T-helper 17 cell (primary cell): ENCODE data around the gene DNAJC5G. TPM values are rescaled to one million over a fixed set of nuclear protein-coding genes. Genes with fewer than 3 reads are reported as not detected.
"Not testable (repeated sequence)": the region's sequence is repeated elsewhere in the genome, so short reads cannot be mapped to it uniquely, and the experiment has no call there.

Experiments used
- ATAC-seq: fragments of 150-1000 bp; cut with Tn5 transposase; 2 replicates; pipeline ENCODE4 v1.10.0; 2021; ENCODE audit warnings: mild to moderate bottlenecking, moderate library complexity
- DNase-seq, 3 donors: peaks; one replicate each; pipeline versions ENCODE4 v3.0.0 to v3.0.0-alpha.2; 2020 to 2021
- H3K9me3 ChIP-seq: one replicate; pipeline ENCODE4 v1.7.0; 2013; ENCODE audit warnings: low read length, mild to moderate bottlenecking; ENCODE audit not compliant: control insufficient read depth, poor library complexity, severe bottlenecking
- H3K27ac Mint-ChIP-seq: one replicate; pipeline ENCODE4 v1.8.0; 2022; ENCODE audit warnings: mild to moderate bottlenecking, moderate library complexity, mixed read lengths
- H3K27me3 Mint-ChIP-seq: one replicate; pipeline ENCODE4 v1.8.0; 2022; ENCODE audit warnings: mixed read lengths
- H3K36me3 Mint-ChIP-seq: one replicate; pipeline ENCODE4 v1.8.0; 2022; ENCODE audit warnings: low read depth, mixed read lengths
- H3K4me1 Mint-ChIP-seq: one replicate; pipeline ENCODE4 v1.8.0; 2022; ENCODE audit warnings: mild to moderate bottlenecking, mixed read lengths
- H3K4me3 Mint-ChIP-seq: one replicate; pipeline ENCODE4 v1.8.0; 2022; ENCODE audit warnings: mild to moderate bottlenecking, moderate library complexity, mixed read lengths
- total RNA-seq, 4 donors: library from RNA in 2 of 4; stranded (reverse) in 2 of 4; gene quantifications; one replicate each; pipeline ENCODE4 v1.2.3 and lab custom pipeline; 2022 to 2026

The DNAJC5G gene
- total RNA-seq, 2 donors from 2014 or later: not detected

- Mint-ChIP-seq H3K36me3 (peaks cover 7% of the 10 kb centered on the region), H3K4me3 (no peak overlapping the region), H3K27ac (no peak overlapping the region), H3K4me1 (no peaks in the 10 kb centered on the region), H3K27me3 (no peaks in the 10 kb centered on the region)
- H3K9me3 ChIP-seq: no peaks in the 10 kb centered on the region
- no peak for ATAC-seq
- DNase-seq: no peak
Observed at GRCh38 chr2:27312152-27312551, 36.9 kb downstream of the DNAJC5G start.

DNA sequence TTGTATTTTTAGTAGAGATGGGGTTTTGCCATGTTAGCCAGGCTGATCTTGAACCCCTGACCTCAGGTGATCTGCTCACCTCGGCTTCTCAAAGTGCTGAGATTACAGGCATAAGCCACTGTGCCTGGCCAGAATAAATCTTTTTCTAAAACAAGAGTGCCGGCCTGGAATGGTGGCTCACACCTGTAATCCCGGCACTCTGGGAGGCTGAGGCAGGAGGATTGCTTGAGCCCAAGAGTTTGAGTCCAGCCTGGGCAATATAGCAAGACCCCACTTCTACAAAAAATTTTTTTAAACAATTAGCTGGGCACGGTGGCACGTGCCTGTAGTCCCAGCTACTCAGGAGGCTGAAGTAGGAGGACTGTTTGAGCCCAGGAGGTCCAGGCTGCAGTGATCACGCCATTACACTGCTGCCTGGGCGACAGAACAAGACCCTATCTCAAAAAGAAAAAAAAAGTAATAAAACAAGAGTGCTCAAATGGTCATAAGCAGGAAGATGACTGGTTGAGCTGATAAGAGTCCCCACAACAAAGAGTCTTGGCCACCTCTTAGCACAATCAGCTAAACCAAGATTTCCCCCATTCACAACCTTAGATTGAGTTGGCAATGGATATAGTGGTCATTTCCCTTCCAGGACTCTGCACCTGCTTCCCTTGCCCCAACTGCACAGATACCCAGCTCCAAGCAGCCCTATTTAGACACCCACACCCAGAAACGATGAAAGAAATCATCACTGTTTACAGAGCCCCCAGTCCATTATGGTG, 38.8 kb downstream of the DNAJC5G start:
- ATAC-seq (no peak), DNase-seq (no peak)
- no peaks in the 10 kb centered on the region for H3K9me3 ChIP-seq
- no peak overlapping the region for H3K27ac Mint-ChIP-seq
- H3K36me3 Mint-ChIP-seq: peaks cover 7% of the 10 kb centered on the region
- no peaks in the 10 kb centered on the region for H3K27me3 Mint-ChIP-seq
- H3K4me3 Mint-ChIP-seq: no peak overlapping the region
- H3K4me1 Mint-ChIP-seq: no peaks in the 10 kb centered on the region

DNA sequence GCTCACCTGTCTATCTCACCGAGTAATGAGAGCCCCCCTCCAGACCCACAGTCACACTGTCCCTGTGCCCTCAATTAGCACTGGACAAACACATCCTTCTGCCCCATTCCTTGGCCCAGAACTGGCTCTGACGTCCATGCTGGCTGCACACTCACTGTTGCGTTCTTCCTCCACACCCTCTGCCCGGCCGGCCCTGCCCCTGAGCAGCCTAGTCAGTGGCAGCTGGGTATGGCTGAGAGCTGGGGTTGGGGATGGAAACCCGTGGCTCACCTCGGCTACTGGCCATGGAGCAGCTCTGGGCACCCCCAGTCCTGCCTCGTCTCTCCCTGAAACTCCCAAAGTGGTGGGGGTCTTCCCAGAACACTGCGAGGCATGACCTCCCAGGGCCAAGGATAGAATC, 39.5 kb downstream of the DNAJC5G start:
- no peaks in the 10 kb centered on the region for H3K27me3 Mint-ChIP-seq
- ATAC-seq: no peak
- no peaks in the 10 kb centered on the region for H3K9me3 ChIP-seq
- no peaks in the 10 kb centered on the region for H3K4me1 Mint-ChIP-seq
- DNase-seq: no peak
- no peak overlapping the region for H3K4me3 Mint-ChIP-seq
- peaks cover 7% of the 10 kb centered on the region for H3K36me3 Mint-ChIP-seq
- no peak overlapping the region for H3K27ac Mint-ChIP-seq

GRCh38 chr2:27315122-27315521, 39.9 kb downstream of the DNAJC5G start:
- H3K36me3 Mint-ChIP-seq: peaks cover 7% of the 10 kb centered on the region
- H3K4me3 Mint-ChIP-seq: no peak overlapping the region
- H3K27ac Mint-ChIP-seq: no peak overlapping the region
- H3K4me1 Mint-ChIP-seq: no peaks in the 10 kb centered on the region
- ATAC-seq: no peak
- H3K9me3 ChIP-seq: no peaks in the 10 kb centered on the region
- no peaks in the 10 kb centered on the region for H3K27me3 Mint-ChIP-seq
- no peak for DNase-seq

- ATAC-seq (no peak), DNase-seq (no peak)
- no peak overlapping the region for H3K4me3 Mint-ChIP-seq
- no peaks in the 10 kb centered on the region for H3K9me3 ChIP-seq
- H3K27me3 Mint-ChIP-seq: no peaks in the 10 kb centered on the region
- no peak overlapping the region for H3K27ac Mint-ChIP-seq
- peaks cover 2% of the 10 kb centered on the region for H3K36me3 Mint-ChIP-seq
- H3K4me1 Mint-ChIP-seq: peaks cover 5% of the 10 kb centered on the region
Observed at GRCh38 chr2:27316655-27317412, 41.6 kb downstream of the DNAJC5G start.

DNA sequence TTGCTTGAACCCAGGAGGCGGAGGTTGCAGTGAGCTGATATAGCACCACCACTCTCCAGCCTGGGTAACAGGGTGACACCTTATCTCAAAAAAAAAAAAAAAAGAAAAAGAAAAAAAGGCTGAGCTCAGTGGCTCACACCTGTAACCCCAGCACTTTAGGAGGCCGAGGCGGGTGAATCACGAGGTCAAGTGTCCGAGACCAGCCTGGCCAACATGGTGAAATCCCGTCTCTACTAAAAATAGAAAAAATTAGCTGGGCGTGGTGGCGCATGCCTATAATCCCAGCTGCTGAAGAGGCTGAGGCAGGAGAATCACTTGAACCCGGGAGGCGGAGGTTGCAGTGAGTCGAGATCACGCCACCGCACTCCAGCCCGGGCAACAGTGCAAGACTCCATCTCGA, 44.6 kb downstream of the DNAJC5G start:
- H3K27me3 Mint-ChIP-seq, ATAC-seq, H3K9me3 ChIP-seq, H3K36me3 Mint-ChIP-seq, H3K27ac Mint-ChIP-seq, DNase-seq, H3K4me3 Mint-ChIP-seq: not testable (repeated sequence)
- peaks cover 16% of the 10 kb centered on the region for H3K4me1 Mint-ChIP-seq

GRCh38 chr2:27320958-27321543, 45.8 kb downstream of the DNAJC5G start:
- no peaks in the 10 kb centered on the region for H3K36me3 Mint-ChIP-seq
- ATAC-seq (no peak), DNase-seq (no peak)
- H3K4me3 Mint-ChIP-seq: no peak overlapping the region
- H3K27me3 Mint-ChIP-seq: no peaks in the 10 kb centered on the region
- H3K9me3 ChIP-seq: no peaks in the 10 kb centered on the region
- peaks cover 16% of the 10 kb centered on the region for H3K4me1 Mint-ChIP-seq
- no peak overlapping the region for H3K27ac Mint-ChIP-seq

GRCh38 chr2:27322301-27322765, 47.1 kb downstream of the DNAJC5G start:
- H3K4me1 Mint-ChIP-seq: peaks cover 20% of the 10 kb centered on the region
- peak overlapping the region; percentile 98 for H3K4me3 Mint-ChIP-seq
- peak; percentile 13 for ATAC-seq

DNA sequence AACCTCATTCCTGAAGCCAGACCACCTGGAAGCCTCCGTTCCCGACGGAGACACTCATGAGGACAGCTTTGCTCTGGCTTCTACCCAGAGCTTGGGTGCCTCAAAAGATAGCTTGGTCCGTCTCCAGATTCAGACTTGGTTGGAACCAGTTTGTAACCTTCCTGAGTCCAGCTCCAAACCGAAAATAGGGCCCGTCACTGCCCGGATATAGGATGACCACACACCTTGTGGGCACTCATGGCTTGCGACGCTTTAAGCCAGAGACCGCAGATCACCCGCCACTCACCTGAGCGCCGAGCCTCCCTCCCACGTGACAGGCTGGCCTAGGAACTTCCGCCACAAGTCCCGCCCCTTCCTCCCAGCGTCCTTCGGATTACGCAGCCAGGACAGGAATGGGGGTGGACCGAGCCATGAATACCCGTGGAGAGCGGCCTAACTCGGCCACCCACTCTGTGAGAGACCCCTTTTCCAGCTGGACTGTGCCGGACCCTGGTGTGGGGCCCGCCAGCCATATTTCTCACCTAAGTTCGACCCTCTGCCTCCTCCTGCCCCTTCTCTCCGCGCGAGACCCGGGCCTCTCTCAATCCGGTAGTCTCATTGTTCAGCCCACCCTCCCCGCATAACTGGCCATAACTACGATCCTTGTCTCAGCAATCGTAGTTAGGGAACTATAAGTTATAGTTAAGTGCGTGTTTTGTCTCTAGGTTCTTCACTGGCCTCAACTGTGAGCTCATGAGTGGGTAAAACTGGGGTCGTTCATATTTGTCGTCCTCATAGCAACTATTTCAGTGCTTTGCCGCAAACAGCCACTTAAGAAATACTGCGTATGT, 47.7 kb downstream of the DNAJC5G start, which contains the start of gene MPV17:
Gene MPV17, minus strand, starts transcription at position 332 of the 830 bp plus-strand sequence. CDS start 580 bp downstream, outside the sequence.
- Mint-ChIP-seq H3K27ac (peak within 1 kb of the TSS; percentile 99), H3K27me3 (no peaks in the 10 kb centered on the region), H3K4me1 (peaks cover 20% of the 10 kb centered on the region), H3K36me3 (peaks cover 8% of the 10 kb centered on the region), H3K4me3 (peak within 1 kb of the TSS; percentile 98)
- peak; percentile 98 for ATAC-seq
- H3K9me3 ChIP-seq: no peaks in the 10 kb centered on the region
- peak; percentile 73 to 77 (median 73) for DNase-seq

More at GRCh38 chr2:27322301-27322765, 47.1 kb downstream of the DNAJC5G start:
- peak overlapping the region; percentile 99 for H3K27ac Mint-ChIP-seq
- DNase-seq: no peak
- no peaks in the 10 kb centered on the region for H3K9me3 ChIP-seq
- H3K27me3 Mint-ChIP-seq: no peaks in the 10 kb centered on the region
- peaks cover 5% of the 10 kb centered on the region for H3K36me3 Mint-ChIP-seq

GRCh38 chr2:27323596-27324285, 48.5 kb downstream of the DNAJC5G start:
- no peaks in the 10 kb centered on the region for H3K9me3 ChIP-seq
- peak; percentile 2 for ATAC-seq
- peak overlapping the region; percentile 99 for H3K27ac Mint-ChIP-seq
- H3K4me3 Mint-ChIP-seq: peak overlapping the region; percentile 98
- H3K4me1 Mint-ChIP-seq: peaks cover 20% of the 10 kb centered on the region
- H3K36me3 Mint-ChIP-seq: peaks cover 14% of the 10 kb centered on the region
- no peaks in the 10 kb centered on the region for H3K27me3 Mint-ChIP-seq
- DNase-seq: no peak

DNA sequence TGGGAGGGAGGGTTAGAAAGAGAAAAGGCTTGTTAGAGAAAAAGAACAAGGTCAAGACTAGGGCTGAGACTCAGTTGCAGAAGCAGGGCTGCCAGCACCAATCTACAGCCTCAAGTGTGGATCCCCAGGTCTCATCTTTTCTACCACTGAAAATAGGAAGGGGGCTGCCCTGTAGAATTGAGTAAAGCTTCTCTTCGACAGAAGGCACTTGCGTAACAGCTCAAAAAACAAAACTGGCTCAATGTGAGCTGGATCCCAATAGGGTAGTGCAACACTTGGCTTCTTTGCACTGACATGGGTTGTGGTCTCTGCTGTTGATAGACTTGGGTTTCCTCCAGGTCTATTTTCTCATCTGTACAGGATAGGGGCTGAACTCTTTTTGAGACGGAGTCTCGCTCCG, 49.5 kb downstream of the DNAJC5G start:
- H3K4me1 Mint-ChIP-seq: peaks cover 20% of the 10 kb centered on the region
- no peaks in the 10 kb centered on the region for H3K9me3 ChIP-seq
- H3K36me3 Mint-ChIP-seq: peaks cover 14% of the 10 kb centered on the region
- no peaks in the 10 kb centered on the region for H3K27me3 Mint-ChIP-seq
- H3K4me3 Mint-ChIP-seq: no peak overlapping the region
- peak overlapping the region; percentile 99 for H3K27ac Mint-ChIP-seq
- ATAC-seq (no peak), DNase-seq (no peak)
